ENCODE measurements around the gene MYMX. TPM values are rescaled to one million over a fixed set of nuclear protein-coding genes. Genes with fewer than 3 reads are reported as not detected.
A peak's percentile ranks its signal among the peaks of the same experiment; 100 is the strongest.

MYMX gene
- total RNA-seq, 2 donors from 2014 or later: 1.7 to 1.8 TPM

- Histone ChIP-seq H3K4me3 (ENCODE audit: low read length) (peak overlapping the region; percentile 100), H3K36me3 (ENCODE audit: control insufficient read depth, insufficient read depth, low read length) (peaks cover 56% of the 10 kb centered on the region), H3K9me3 (ENCODE audit: control insufficient read depth, low read length) (no peaks in the 10 kb centered on the region), H3K4me1 (ENCODE audit: control insufficient read depth, insufficient read depth, low read length) (no peaks in the 10 kb centered on the region), H3K27ac (ENCODE audit: low read depth, low read length) (no peak overlapping the region), H3K9ac (ENCODE audit: extremely low read depth, low read length, poor library complexity, severe bottlenecking) (peak overlapping the region; percentile 100), H3K27me3 (ENCODE audit: control insufficient read depth, insufficient read depth, low read length, poor library complexity, severe bottlenecking) (no peaks in the 10 kb centered on the region)
- Mint-ChIP-seq H3K4me3 (peak overlapping the region; percentile 98), H3K36me3 (ENCODE audit: low read depth) (peaks cover 62% of the 10 kb centered on the region), H3K4me1 (peaks cover 32% of the 10 kb centered on the region), H3K27ac (peak overlapping the region; percentile 99), H3K9me3 (peaks cover 2% of the 10 kb centered on the region), H3K27me3 (ENCODE audit: insufficient read depth) (no peaks in the 10 kb centered on the region)
- WGBS, 2 experiments (ENCODE audit: insufficient coverage in 1 of 2, insufficient read length in 1 of 2): 71% methylated on average over 1 of the region's 1 CpG; no CpG with 5 or more reads in 1 of the 2 experiments
- TF ChIP-seq CTCF (conservative IDR thresholded peaks at IDR 0.05): no peak
- DNase-seq: no peak
Observed at GRCh38 chr6:44248579-44248978, 31.9 kb downstream of the MYMX start.

GRCh38 chr6:44249082-44249748 lies 32.5 kb downstream of the MYMX start:
- H3K4me1 ChIP-seq (ENCODE audit: control insufficient read depth, insufficient read depth, low read length): no peaks in the 10 kb centered on the region
- Mint-ChIP-seq H3K27ac (peak overlapping the region; percentile 99), H3K9me3 (peaks cover 2% of the 10 kb centered on the region), H3K4me1 (peaks cover 32% of the 10 kb centered on the region), H3K27me3 (ENCODE audit: insufficient read depth) (no peaks in the 10 kb centered on the region), H3K4me3 (peak overlapping the region; percentile 98), H3K36me3 (ENCODE audit: low read depth) (peaks cover 67% of the 10 kb centered on the region)
- H3K36me3 ChIP-seq (ENCODE audit: control insufficient read depth, insufficient read depth, low read length): peaks cover 63% of the 10 kb centered on the region
- 92 to 98% methylated on average over 8 to 9 of the region's 9 CpGs for WGBS, 2 experiments (ENCODE audit: insufficient coverage in 1 of 2, insufficient read length in 1 of 2)
- no peak for DNase-seq
- H3K9ac ChIP-seq (ENCODE audit: extremely low read depth, low read length, poor library complexity, severe bottlenecking): peak overlapping the region; percentile 100
- no peaks in the 10 kb centered on the region for H3K9me3 ChIP-seq (ENCODE audit: control insufficient read depth, low read length)
- peak overlapping the region; percentile 100 for H3K4me3 ChIP-seq (ENCODE audit: low read length)
- no peaks in the 10 kb centered on the region for H3K27me3 ChIP-seq (ENCODE audit: control insufficient read depth, insufficient read depth, low read length, poor library complexity, severe bottlenecking)
- no peak for TF ChIP-seq CTCF (conservative IDR thresholded peaks at IDR 0.05)
- H3K27ac ChIP-seq (ENCODE audit: low read depth, low read length): no peak overlapping the region

- Mint-ChIP-seq H3K4me3 (peak overlapping the region; percentile 98), H3K27ac (peak overlapping the region; percentile 37), H3K9me3 (peaks cover 2% of the 10 kb centered on the region), H3K36me3 (ENCODE audit: low read depth) (peaks cover 75% of the 10 kb centered on the region), H3K4me1 (peaks cover 29% of the 10 kb centered on the region), H3K27me3 (ENCODE audit: insufficient read depth) (no peaks in the 10 kb centered on the region)
- WGBS, 2 experiments (ENCODE audit: insufficient coverage in 1 of 2, insufficient read length in 1 of 2): 95 to 100% methylated on average over 3 to 6 of the region's 6 CpGs
- Histone ChIP-seq H3K9ac (ENCODE audit: extremely low read depth, low read length, poor library complexity, severe bottlenecking) (no peak overlapping the region), H3K27me3 (ENCODE audit: control insufficient read depth, insufficient read depth, low read length, poor library complexity, severe bottlenecking) (no peaks in the 10 kb centered on the region), H3K9me3 (ENCODE audit: control insufficient read depth, low read length) (no peaks in the 10 kb centered on the region), H3K36me3 (ENCODE audit: control insufficient read depth, insufficient read depth, low read length) (peaks cover 73% of the 10 kb centered on the region), H3K27ac (ENCODE audit: low read depth, low read length) (no peak overlapping the region), H3K4me3 (ENCODE audit: low read length) (peak overlapping the region; percentile 100), H3K4me1 (ENCODE audit: control insufficient read depth, insufficient read depth, low read length) (no peaks in the 10 kb centered on the region)
- TF ChIP-seq CTCF (conservative IDR thresholded peaks at IDR 0.05): no peak
- DNase-seq: no peak
Observed at GRCh38 chr6:44250067-44250717, 33.5 kb downstream of the MYMX start.

All from endodermal cell (in vitro differentiated cells).